ENCODE data around the gene ERBB4. TPM values are rescaled to one million over a fixed set of nuclear protein-coding genes. Genes with fewer than 3 reads are reported as not detected.
"Not testable (repeated sequence)": the region's sequence is repeated elsewhere in the genome, so short reads cannot be mapped to it uniquely, and the experiment has no call there.

The ERBB4 gene
- polyA plus RNA-seq, 1 of the 3 experiments (the other 2 are of a cell fraction) = 0.05 TPM

DNA sequence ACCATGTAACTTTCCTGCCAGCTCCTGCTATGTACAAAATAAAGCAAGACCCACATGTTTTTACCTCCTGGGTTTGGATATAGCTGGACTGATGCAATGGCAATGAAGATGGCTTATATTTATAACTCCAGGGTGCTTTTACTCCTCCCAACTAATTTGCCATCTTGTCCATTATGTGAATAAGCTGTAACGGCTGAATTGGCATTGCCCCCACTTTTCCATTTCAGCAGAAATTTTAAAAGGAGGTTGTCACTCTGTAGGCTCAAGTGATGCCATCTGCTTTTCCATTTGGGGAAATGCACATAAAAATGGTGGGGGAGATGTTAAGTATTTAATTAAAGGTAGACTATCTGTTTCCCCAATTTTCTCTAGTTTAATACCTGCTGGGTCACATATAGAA lies 345.5 kb downstream of the ERBB4 start:
- H3K9ac ChIP-seq = no peak overlapping the region
- no peaks in the 10 kb centered on the region for H3K27me3 ChIP-seq (ENCODE audit: insufficient read depth)
- ChIA-PET CTCF (interaction anchor here (1.0 kb wide), 1 partner anchor 448 kb away, joined by 4 read pairs; no protein-coding TSS in a partner anchor), POLR2A (no interaction called here)
- DNase-seq = no peak
- 88% methylated on average over 1 of the region's 1 CpG for WGBS (ENCODE audit: low lambda C conversion rate)
- no peaks in the 10 kb centered on the region for H3K36me3 ChIP-seq (replicated peaks in 1 of 2; ENCODE audit: control insufficient read depth in 1 of 2, insufficient read depth in 2 of 2, low read length in 1 of 2)
- H3K4me3 ChIP-seq (ENCODE audit: low read depth in 2 of 2, low read length in 1 of 2) = no peak overlapping the region
- no peak overlapping the region for H3K27ac ChIP-seq (ENCODE audit: low read depth in 2 of 2, low read length in 1 of 2)
- peaks cover 5% of the 10 kb centered on the region for H3F3A ChIP-seq (replicated peaks; ENCODE audit: insufficient read depth)
- H2AFZ ChIP-seq (ENCODE audit: low read depth) = no peak overlapping the region
- no peaks in the 10 kb centered on the region for H3K79me2 ChIP-seq (ENCODE audit: insufficient read depth)
- H4K20me1 ChIP-seq (ENCODE audit: insufficient read depth) = no peaks in the 10 kb centered on the region
- TF ChIP-seq TAF1 (IDR thresholded peaks at IDR 0.05; ENCODE audit: borderline replicate concordance, low read depth, low read length) (no peak), NRF1 (IDR thresholded peaks at IDR 0.05; ENCODE audit: low read depth, low read length) (no peak), SIN3A (IDR thresholded peaks at IDR 0.05; ENCODE audit: borderline replicate concordance, low read depth, low read length) (no peak), GABPA (IDR thresholded peaks at IDR 0.05; ENCODE audit: low read depth) (no peak)
- H3K9me2 ChIP-seq = no peaks in the 10 kb centered on the region
- no peak overlapping the region for H3K4me2 ChIP-seq
- no peaks in the 10 kb centered on the region; a peak in 1 of 4 replicates for H3K4me1 ChIP-seq (ENCODE audit: control insufficient read depth in 1 of 2, insufficient read depth in 2 of 2, low read depth in 1 of 2, low read length in 1 of 2)
- H3K9me3 ChIP-seq = no peaks in the 10 kb centered on the region

- H4K20me1 ChIP-seq (ENCODE audit: insufficient read depth); H3K4me3 ChIP-seq (ENCODE audit: low read depth in 2 of 2, low read length in 1 of 2); H3K9ac ChIP-seq; H3K9me3 ChIP-seq; H3K79me2 ChIP-seq (ENCODE audit: insufficient read depth); CTCF ChIA-PET; H3K27ac ChIP-seq (ENCODE audit: low read depth in 2 of 2, low read length in 1 of 2); H3K36me3 ChIP-seq (replicated peaks in 1 of 2; ENCODE audit: control insufficient read depth in 1 of 2, insufficient read depth in 2 of 2, low read length in 1 of 2); DNase-seq; H3K9me2 ChIP-seq; H3F3A ChIP-seq (replicated peaks; ENCODE audit: insufficient read depth); H3K4me1 ChIP-seq (ENCODE audit: control insufficient read depth in 1 of 2, insufficient read depth in 2 of 2, low read depth in 1 of 2, low read length in 1 of 2); POLR2A ChIA-PET; H3K27me3 ChIP-seq (ENCODE audit: insufficient read depth); H3K4me2 ChIP-seq; H2AFZ ChIP-seq (ENCODE audit: low read depth): not testable (repeated sequence)
- WGBS (ENCODE audit: low lambda C conversion rate) = 69% methylated on average over 8 of the region's 8 CpGs
Observed at GRCh38 chr2:212191438-212191837, 347.2 kb downstream of the ERBB4 start.

GRCh38 chr2:212186166-212186565 lies 352.4 kb downstream of the ERBB4 start:
- H3K4me1 ChIP-seq (ENCODE audit: control insufficient read depth in 1 of 2, insufficient read depth in 2 of 2, low read depth in 1 of 2, low read length in 1 of 2) = no peaks in the 10 kb centered on the region
- no peak overlapping the region for H3K27ac ChIP-seq (ENCODE audit: low read depth in 2 of 2, low read length in 1 of 2)
- H3K36me3 ChIP-seq (replicated peaks in 1 of 2; ENCODE audit: control insufficient read depth in 1 of 2, insufficient read depth in 2 of 2, low read length in 1 of 2) = no peaks in the 10 kb centered on the region
- no peaks in the 10 kb centered on the region for H3K27me3 ChIP-seq (ENCODE audit: insufficient read depth)
- ChIA-PET POLR2A (no interaction called here), CTCF (no interaction called here)
- H3F3A ChIP-seq (replicated peaks; ENCODE audit: insufficient read depth) = no peaks in the 10 kb centered on the region
- no peak overlapping the region for H3K4me3 ChIP-seq (ENCODE audit: low read depth in 2 of 2, low read length in 1 of 2)
- no peak overlapping the region for H2AFZ ChIP-seq (ENCODE audit: low read depth)
- H3K79me2 ChIP-seq (ENCODE audit: insufficient read depth) = no peaks in the 10 kb centered on the region
- no peak overlapping the region for H3K9ac ChIP-seq
- no peak for DNase-seq
- no peak overlapping the region for H3K4me2 ChIP-seq
- no peaks in the 10 kb centered on the region for H4K20me1 ChIP-seq (ENCODE audit: insufficient read depth)
- H3K9me2 ChIP-seq = no peaks in the 10 kb centered on the region
- H3K9me3 ChIP-seq = no peaks in the 10 kb centered on the region
- 43% methylated on average over 3 of the region's 3 CpGs for WGBS (ENCODE audit: low lambda C conversion rate)
- TF ChIP-seq, protein P1, sequence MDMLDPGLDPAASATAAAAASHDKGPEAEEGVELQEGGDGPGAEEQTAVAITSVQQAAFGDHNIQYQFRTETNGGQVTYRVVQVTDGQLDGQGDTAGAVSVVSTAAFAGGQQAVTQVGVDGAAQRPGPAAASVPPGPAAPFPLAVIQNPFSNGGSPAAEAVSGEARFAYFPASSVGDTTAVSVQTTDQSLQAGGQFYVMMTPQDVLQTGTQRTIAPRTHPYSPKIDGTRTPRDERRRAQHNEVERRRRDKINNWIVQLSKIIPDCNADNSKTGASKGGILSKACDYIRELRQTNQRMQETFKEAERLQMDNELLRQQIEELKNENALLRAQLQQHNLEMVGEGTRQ (IDR thresholded peaks at IDR 0.05; ENCODE audit: borderline replicate concordance, low read depth, low read length) = no peak
- TF ChIP-seq MXI1 (IDR thresholded peaks at IDR 0.05; ENCODE audit: low read depth, low read length) (no peak), FOXJ3 (CRISPR knock-in tag; IDR thresholded peaks at IDR 0.05) (no peak), EZH2phosphoT487 (IDR thresholded peaks at IDR 0.05; ENCODE audit: borderline replicate concordance, low read depth) (no peak), RXRA (IDR thresholded peaks at IDR 0.05; ENCODE audit: borderline replicate concordance, low read depth) (no peak), RAD21 (IDR thresholded peaks at IDR 0.05; ENCODE audit: low read length) (no peak), JUND (IDR thresholded peaks at IDR 0.05) (no peak), FOXM1 (IDR thresholded peaks at IDR 0.05; ENCODE audit: low read depth) (no peak), NRF1 (IDR thresholded peaks at IDR 0.05; ENCODE audit: low read depth, low read length) (no peak), YY1 (IDR thresholded peaks at IDR 0.05; ENCODE audit: low read depth) (no peak), TCF12 (IDR thresholded peaks at IDR 0.05) (no peak), RFX5 (IDR thresholded peaks at IDR 0.05; ENCODE audit: low read length) (no peak), IRF3 (IDR thresholded peaks at IDR 0.05; ENCODE audit: low read depth, low read length) (no peak)
- TF ChIP-seq, protein P2, sequence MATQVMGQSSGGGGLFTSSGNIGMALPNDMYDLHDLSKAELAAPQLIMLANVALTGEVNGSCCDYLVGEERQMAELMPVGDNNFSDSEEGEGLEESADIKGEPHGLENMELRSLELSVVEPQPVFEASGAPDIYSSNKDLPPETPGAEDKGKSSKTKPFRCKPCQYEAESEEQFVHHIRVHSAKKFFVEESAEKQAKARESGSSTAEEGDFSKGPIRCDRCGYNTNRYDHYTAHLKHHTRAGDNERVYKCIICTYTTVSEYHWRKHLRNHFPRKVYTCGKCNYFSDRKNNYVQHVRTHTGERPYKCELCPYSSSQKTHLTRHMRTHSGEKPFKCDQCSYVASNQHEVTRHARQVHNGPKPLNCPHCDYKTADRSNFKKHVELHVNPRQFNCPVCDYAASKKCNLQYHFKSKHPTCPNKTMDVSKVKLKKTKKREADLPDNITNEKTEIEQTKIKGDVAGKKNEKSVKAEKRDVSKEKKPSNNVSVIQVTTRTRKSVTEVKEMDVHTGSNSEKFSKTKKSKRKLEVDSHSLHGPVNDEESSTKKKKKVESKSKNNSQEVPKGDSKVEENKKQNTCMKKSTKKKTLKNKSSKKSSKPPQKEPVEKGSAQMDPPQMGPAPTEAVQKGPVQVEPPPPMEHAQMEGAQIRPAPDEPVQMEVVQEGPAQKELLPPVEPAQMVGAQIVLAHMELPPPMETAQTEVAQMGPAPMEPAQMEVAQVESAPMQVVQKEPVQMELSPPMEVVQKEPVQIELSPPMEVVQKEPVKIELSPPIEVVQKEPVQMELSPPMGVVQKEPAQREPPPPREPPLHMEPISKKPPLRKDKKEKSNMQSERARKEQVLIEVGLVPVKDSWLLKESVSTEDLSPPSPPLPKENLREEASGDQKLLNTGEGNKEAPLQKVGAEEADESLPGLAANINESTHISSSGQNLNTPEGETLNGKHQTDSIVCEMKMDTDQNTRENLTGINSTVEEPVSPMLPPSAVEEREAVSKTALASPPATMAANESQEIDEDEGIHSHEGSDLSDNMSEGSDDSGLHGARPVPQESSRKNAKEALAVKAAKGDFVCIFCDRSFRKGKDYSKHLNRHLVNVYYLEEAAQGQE (IDR thresholded peaks at IDR 0.05; ENCODE audit: low read depth, low read length) = no peak
- TF ChIP-seq, protein P3, sequence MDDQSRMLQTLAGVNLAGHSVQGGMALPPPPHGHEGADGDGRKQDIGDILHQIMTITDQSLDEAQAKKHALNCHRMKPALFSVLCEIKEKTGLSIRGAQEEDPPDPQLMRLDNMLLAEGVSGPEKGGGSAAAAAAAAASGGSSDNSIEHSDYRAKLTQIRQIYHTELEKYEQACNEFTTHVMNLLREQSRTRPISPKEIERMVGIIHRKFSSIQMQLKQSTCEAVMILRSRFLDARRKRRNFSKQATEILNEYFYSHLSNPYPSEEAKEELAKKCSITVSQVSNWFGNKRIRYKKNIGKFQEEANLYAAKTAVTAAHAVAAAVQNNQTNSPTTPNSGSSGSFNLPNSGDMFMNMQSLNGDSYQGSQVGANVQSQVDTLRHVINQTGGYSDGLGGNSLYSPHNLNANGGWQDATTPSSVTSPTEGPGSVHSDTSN (IDR thresholded peaks at IDR 0.05) = no peak

Data from SK-N-SH (cell line).